ENCODE data around the gene ARHGAP8.
"Not testable (repeated sequence)": the region's sequence is repeated elsewhere in the genome, so short reads cannot be mapped to it uniquely, and the experiment has no call there.

The ARHGAP8 gene

DNA sequence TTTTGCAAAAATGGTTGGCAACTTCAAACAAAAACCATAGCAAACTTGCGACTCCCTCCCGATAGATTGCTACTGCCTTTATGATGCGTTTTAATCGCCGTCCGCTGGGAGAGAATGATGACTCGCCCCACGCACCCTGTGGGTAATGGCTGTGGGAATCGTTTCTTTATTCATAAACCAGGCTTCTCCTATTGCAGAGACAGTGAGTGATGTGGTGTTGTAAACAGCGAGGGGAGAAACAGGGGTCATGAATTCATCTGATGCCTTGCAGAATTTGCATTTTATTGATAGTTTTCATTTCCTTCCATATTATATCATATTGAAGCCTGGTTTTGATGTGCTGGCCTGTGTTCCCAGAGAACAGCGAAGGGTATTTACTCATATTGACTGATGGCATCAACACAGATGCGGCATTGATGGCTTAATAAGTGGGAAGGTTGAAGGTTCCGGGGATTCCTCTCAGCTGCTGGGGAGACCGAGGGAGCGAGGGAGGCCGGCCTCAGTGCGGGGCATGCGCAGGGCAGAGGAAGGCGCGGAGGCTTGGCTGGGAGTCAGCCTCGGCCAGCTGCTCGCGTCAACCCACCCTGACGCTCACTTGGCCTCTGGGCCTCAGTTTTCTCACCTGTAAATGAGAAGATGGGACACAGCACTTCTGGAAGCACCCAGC, 41.3 kb downstream of the ARHGAP8 start:
- H3K4me3 ChIP-seq (ENCODE audit: low read length) = no peak overlapping the region
- no peak for DNase-seq (ENCODE audit: low read depth, low spot score)

DNA sequence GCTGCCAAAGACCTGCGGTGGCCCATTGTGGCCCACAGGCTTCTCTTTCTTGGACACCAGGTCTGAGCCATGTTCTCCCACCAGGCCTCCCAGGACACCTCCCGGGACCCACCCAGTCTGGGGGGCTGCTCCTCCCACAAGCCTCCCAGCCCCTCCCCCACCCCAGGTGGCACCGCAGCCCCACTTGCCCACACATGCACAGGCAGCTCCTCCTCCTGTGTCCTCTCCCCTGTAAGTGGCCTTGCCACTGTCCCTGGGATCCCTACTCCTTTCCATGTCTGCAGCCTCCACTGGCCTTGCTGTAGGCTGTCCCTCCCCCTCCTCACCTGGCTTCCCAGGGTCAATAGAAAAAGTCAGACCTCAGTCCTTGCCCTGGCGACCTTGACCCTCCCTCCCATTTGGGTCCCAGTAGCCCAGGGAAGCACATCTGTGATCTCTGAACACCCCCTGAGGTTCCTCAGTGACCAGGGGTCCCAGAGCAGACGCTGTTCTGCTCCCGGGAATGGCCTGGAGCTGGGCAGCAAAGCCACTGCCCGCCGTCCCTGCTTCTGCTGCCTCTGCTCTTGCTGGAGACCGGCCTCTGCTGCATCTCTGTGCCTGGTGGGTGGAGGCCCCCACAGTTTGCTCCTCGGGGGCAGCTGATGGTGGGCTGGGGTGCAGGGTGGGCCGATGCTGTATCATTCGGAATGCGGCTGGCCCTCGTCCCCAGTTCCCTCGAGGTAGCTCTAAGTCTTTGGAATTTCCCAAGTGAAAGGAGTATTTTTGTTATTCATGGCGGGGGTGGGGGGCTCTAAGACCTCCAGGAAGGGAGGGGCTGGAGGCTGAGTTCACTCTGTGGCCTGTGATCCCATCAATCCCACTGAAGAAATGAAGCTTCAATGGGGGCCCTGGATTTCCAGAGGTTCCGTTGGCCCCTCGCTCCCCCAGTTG, 43.6 kb downstream of the ARHGAP8 start:
- DNase-seq (ENCODE audit: low read depth, low spot score) = no peak
- no peak overlapping the region for H3K4me3 ChIP-seq (ENCODE audit: low read length)

DNA sequence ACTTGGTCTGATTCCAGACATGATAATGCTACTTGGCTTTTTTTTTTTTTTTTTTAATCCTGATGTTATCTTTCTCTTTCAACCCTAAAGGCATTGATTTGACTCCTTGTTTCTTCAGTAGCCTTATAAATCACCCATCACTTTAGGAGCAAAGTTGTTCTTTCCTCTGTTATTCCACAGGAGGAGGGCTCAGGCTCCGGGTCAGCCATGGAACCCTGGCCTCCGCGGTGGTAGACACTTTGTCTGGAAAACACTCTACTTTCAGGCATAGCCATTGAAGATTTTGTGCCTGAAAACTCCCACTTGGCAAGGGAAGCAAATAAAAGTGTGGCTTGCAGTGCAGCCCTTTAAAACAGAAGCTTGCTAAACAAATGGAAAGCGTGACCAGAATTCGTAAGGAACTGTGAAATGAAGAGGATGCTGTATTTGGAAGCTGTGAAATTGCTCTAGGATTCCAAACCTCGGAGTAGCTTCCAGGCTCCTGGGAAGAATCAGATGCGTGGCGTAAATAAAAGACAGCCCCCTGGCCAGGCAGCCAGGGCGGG, 44.9 kb downstream of the ARHGAP8 start:
- no peak for DNase-seq (ENCODE audit: low read depth, low spot score)
- H3K4me3 ChIP-seq (ENCODE audit: low read length) = no peak overlapping the region

DNA sequence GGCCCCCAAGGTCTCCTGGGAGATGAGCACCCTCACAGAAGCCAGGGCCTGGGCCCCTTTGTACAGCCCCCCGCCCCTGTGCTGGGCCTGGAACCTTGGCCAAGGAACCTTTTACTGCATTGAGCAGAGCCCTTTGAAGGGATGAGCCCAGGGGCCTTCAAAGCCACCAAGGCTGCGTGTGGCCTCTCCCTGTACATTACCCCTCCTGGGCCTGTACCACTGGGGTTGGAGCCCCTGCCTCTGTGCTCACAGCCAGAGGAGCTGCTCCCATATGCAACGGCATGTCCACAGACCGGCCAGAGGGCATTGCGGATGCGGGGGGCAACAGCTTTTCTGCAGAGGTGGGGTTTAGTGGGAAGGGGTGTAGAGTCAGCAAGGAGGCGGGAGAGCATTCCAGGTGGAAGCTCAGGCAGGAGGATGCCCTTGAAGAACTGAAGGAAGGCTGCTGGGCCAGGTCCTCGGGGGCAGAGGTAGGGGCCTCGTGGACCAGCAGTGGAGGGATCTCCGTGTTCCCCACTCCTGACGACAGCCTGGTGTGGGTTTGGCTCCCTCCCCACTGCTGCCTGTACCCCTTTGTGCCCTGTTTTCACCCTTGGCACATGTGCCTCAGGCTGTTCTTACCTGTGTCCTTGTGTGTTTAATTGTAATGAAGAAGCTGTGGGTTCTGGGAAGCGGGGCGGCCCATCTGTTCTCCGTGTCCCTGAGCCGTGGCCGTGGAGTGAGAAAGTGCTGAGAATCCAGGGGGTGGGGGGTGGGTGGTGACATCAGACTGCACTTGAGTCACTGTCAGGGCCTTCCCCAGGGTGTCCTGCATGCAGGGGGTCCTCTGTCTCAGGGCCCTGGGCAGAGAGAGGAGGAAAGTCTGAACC, 46.9 kb downstream of the ARHGAP8 start:
- DNase-seq (ENCODE audit: low read depth, low spot score) = no peak
- H3K4me3 ChIP-seq (ENCODE audit: low read length) = no peak overlapping the region

DNA sequence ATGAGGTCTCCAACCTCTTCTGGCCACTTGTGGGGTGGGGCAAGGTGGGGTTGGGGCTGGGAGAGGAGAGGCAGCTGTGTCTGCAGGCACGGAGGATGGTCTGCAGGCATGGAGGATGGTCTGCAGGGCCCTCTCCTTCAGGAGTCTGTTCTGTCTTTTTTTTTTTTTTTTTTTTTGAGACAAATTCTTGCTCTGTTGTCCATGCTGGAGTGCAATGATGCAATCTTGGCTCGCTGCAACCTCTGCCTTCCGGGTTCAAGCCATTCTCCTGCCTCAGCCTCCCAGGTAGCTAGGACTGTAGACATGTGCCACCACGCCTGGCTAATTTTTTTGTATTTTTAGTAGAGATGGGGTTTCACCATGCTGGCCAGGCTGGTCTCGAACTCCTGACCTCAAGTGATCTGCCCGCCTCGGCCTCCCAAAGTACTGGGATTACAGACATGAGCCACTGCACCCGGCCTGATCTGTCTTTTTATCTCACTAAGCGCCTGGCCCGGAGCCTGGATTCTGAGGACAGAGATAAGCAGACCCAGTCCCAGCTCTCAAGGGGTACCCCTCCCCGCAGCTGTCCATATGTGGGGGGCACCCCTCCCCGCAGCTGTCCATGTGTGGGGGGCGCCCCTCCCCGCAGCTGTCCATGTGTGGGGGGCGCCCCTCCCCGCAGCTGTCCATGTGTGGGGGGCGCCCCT, 47.7 kb downstream of the ARHGAP8 start:
- H3K4me3 ChIP-seq (ENCODE audit: low read length); DNase-seq (ENCODE audit: low read depth, low spot score): not testable (repeated sequence)

DNA sequence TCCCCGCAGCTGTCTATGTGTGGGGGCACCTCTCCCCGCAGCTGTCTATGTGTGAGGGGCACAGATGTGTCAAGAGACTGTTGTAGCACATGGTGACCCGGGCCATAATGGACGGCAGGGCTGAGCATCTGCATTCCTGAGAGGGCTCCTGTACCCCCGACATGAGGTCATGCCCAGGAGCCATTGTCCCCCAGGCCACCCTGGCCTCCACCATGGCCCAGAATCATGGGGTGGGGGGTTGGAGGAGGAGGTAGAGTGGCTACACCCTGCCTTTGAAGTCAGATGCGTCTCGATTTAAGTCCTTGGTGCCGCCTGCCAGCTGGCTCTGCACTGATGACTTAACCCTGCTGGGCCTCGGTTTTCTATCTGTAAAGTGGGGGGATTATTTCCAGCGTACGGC, 49.1 kb downstream of the ARHGAP8 start:
- DNase-seq (ENCODE audit: low read depth, low spot score) = no peak
- no peak overlapping the region for H3K4me3 ChIP-seq (ENCODE audit: low read length)

DNA sequence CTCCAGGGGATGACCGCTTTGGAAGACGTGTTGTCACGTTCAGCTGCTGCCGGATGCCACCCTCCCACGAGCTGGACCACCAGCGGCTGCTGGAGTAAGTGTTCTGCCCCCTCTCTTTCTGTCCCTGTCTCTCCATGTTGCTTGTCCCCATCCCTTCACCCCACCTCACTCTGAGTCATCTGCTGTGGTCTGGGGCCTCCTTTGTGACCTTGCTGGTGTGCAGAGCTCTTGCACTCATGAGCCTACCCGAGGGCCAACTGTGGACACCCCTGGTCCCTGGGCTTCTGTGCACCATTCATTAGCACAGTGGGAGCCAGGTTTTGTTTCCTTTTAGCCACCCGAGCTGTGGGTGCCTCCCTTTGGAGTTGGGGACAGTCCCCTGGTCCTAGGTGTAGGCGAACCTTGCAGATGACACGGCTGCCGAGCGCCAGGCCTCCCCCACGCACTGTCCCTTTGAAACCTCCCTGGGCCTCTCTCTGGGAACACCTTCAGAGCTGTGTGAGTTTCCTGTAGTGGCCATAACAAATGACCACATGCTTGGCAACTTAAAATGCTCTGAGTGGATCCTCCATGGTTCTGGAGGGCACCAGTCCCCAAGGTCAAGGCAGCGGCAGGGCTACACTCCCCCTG, 49.8 kb downstream of the ARHGAP8 start:
- DNase-seq (ENCODE audit: low read depth, low spot score) = no peak

DNA sequence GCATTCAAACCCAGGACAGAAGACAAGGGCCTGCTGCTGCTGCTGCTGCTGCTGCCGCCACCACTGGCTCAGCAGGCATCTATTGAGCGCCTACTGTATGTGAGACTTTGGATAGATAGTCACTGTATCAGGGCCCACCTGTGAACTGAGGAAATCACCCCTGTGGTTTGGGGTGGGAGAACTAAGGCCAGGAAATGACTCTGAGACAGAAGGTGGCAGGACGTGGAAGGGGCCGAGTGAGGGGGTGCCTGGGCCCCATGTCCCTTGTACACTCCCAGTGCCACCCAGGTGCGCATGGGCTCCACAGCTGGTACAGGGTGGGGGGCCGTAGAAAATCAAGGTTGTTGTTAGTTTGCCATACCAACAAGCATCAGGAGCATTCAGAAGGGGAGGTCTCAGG, 50.6 kb downstream of the ARHGAP8 start:
- H3K4me3 ChIP-seq (ENCODE audit: low read length) = no peak overlapping the region

More for the DNA sequence above, 49.8 kb downstream of the ARHGAP8 start:
- no peak overlapping the region for H3K4me3 ChIP-seq (ENCODE audit: low read length)

DNA sequence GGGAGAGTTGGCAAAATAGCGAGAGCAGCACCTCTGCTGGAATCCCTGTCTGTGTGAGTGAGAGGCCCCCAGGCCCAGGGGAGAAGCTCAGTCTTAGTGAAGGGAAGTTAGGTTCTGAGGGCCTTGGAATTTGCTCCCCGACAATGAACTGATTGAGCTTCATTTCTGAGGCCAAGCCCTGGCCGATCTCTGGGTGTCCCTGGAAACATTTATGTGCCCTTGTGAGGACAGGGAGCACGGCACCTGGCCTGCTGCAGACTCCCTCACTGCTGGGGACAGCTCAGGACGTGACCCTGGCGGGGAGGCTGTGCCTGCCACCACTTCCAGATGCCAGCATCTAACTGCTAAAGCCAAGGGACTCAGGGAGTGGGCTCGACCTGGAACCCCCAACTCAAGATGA, 52.0 kb downstream of the ARHGAP8 start:
- DNase-seq (ENCODE audit: low read depth, low spot score) = no peak
- no peak overlapping the region for H3K4me3 ChIP-seq (ENCODE audit: low read length)

More for the DNA sequence above, 50.6 kb downstream of the ARHGAP8 start:
- no peak for DNase-seq (ENCODE audit: low read depth, low spot score)

DNA sequence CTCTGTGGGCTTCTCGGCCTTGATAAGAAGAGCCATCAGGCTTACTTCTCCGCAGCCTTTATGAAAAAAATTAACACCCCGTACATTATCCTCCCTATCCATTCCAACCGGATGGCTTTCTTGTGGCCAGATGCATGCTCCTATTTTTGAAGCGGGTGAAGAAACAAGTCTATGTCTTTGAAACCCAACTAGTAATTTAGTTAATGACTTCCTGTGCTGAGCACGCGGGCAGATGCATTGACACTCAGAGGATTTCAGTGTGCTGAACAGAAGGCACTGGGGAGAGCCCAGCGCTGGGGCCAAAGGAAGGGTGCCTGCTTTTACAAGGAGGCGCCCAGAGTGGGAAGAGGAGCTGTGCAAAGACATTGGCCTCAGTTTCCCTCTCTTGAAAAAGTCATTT, 53.3 kb downstream of the ARHGAP8 start:
- peak; percentile 69 for DNase-seq (ENCODE audit: low read depth, low spot score)
- no peak overlapping the region for H3K4me3 ChIP-seq (ENCODE audit: low read length)

DNA sequence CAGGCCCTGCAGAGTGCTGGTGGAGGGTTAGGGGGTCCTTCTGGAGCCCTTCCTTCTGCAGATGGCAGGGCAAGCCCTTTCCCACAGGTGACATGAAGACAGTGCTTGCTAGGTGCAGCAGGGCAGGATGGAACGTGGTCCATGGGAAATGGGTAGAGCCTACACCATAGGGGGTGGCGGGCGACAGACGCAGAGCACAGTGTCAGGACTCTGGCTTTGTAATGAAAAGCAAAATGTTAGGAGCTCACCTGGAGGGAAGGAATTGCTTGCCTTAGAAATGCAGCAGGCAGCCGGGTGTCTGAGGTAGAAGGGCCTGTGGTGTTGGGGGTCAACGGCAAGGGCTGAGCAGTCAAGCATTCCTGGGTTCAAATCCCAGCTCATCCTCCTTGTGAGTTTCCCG, 54.9 kb downstream of the ARHGAP8 start:
- H3K4me3 ChIP-seq (ENCODE audit: low read length) = no peak overlapping the region
- no peak for DNase-seq (ENCODE audit: low read depth, low spot score)

DNA sequence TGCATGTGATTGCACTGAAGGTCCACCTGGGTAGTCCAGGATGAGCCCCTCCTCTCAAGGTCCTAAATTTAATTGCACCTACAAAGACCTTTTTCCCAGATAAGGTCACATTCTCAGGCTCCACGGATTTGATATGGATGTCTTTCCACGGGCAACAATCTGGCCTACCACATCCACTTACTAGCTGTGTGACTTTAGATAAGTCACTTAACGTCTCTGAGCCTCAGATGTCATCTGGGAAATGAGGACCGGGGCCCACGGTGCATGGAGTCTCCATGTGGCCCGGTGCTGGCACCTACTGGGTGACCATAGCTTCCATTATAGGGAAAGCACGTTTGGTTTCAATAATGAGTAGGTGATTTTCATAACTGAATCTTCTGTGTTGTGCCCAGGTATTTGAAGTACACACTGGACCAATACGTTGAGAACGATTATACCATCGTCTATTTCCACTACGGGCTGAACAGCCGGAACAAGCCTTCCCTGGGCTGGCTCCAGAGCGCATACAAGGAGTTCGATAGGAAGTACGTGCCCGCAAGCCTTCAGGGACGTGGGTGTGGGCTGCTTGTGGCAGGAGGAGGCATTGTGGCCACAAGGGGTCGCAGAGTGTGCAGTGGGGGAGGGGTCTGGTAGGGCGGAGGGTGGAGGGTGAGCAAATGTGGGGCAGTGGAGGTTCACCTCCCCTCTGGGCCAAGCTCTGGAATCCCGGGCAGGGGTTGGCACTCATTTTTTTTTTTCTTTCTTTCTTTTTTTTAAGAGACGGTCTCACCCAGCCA, 55.7 kb downstream of the ARHGAP8 start:
- no peak overlapping the region for H3K4me3 ChIP-seq (ENCODE audit: low read length)
- peak; percentile 44 for DNase-seq (ENCODE audit: low read depth, low spot score)

DNA sequence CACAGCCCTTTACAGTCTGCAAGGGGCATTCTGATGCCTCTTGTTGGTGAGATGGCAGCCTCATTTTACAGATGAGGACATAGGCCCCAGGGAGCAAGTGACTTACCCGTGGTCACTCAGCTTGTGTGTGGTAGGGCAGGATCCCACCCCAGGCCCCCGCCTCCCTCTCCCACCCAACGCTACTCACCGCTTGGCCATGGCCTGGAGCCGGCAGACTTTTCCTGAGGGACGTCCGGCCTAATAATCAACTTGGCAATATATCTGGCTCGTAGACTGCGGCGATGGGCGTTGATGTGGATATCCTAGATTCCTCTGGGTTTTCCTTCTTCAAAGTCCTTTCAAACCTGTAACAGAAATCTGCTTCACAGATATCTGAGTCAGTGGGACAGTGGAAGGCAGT, 57.1 kb downstream of the ARHGAP8 start:
- DNase-seq (ENCODE audit: low read depth, low spot score) = no peak
- no peak overlapping the region for H3K4me3 ChIP-seq (ENCODE audit: low read length)

DNA sequence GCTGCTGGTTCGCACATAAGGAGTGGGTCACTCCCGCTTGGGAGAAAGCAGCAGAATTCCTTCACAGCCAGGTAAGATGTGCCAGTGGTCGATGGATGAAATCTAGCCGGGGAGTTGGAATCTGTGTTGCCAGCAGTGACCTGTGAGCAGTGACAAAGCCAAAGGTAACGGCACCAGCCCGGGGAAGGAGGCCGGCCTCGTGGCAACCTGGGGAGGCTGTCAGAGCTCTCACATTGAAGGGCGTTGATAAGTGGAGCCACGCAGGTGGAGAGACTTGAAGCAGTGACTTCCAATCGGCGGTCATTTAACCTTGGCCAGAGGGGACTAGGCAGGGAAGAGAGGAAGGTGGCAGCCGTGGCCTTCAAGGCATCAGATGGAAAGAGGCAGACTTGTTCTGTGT, 58.8 kb downstream of the ARHGAP8 start:
- no peak for DNase-seq (ENCODE audit: low read depth, low spot score)
- no peak overlapping the region for H3K4me3 ChIP-seq (ENCODE audit: low read length)

DNA sequence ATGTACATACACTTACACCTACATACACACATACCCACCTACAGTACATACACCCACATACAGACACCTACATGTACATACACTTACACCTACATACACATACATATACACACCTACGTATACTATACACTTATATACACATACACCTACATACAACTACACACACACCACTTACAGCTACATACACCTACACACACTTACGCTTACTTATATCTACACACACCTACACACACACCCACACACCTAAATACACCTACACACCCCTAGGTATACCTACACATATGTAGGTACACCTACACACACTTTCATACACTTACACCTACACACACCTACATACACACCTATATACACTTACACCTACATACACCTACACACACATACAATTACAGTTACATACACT, 61.0 kb downstream of the ARHGAP8 start:
- DNase-seq (ENCODE audit: low read depth, low spot score) = no peak
- no peak overlapping the region for H3K4me3 ChIP-seq (ENCODE audit: low read length)

DNA sequence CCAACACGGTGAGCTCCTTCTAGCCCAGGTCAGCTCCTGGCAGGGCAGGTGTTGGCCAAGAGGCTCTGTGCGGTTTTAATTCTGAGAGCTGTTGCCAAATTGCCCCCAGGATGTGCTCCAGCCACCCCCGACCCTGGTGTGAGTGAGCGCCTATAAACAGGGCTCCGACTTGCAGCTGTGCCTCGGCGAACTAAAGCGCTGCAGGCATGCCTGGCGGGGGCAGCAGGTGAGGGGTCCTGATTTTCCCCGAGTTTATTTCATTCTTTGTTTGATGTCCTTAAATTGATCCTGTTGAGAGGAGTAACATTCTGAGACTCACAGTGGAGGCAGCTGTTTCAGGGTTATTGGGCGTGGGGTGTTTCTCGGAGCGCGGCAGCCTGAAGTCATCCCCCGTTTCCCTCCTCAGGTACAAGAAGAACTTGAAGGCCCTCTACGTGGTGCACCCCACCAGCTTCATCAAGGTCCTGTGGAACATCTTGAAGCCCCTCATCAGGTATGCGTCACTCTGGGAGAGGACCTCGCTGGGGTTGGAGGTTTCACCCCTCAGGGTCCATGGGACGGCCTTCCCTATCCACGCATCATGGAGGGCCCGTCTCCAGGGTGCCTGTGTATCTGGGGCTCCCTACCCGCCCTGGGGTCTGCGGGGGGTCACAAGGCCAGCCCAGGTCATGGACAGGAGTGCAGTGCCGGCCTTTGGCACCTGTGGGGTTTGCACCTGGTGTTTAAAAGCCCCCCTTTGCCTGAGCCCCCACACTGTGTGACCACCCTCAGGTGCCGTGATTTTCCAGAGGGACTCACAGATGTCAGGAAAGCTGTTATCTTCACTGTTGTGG, 62.1 kb downstream of the ARHGAP8 start:
- no peak overlapping the region for H3K4me3 ChIP-seq (ENCODE audit: low read length)
- DNase-seq (ENCODE audit: low read depth, low spot score) = no peak
